Peyer's patch (tissue), 4 donors: Measurements from ENCODE around the gene CCDC89. TPM values are rescaled to one million over a fixed set of nuclear protein-coding genes. Genes with fewer than 3 reads are reported as not detected.
"Not testable (repeated sequence)": the region's sequence is repeated elsewhere in the genome, so short reads cannot be mapped to it uniquely, and the experiment has no call there.

ENCODE experiments used
- DNase-seq, 3 donors: peaks; one replicate each; pipeline ENCODE4 v3.0.0-alpha.2; 2017 to 2019
- H3K27ac ChIP-seq, 4 donors: fragments of 200-600 bp; sonication (generic); one replicate each; pipeline ENCODE4 v1.5.1; 2016 to 2019
- H3K27me3 ChIP-seq, 2 donors: fragments of 200-600 bp; sonication (generic); one replicate each; pipeline ENCODE4 v1.5.1; 2019
- H3K36me3 ChIP-seq, 3 donors: fragments of 200-600 bp; sonication (generic); one replicate each; pipeline ENCODE4 v1.5.1; 2016 to 2019
- H3K4me1 ChIP-seq, 4 donors: fragments of 200-600 bp; sonication (generic); one replicate each; pipeline ENCODE4 v1.5.1; 2016 to 2019
- H3K4me3 ChIP-seq, 4 donors: fragments of 200-600 bp; sonication (generic); 1 replicate in 3 of 4; 2 replicates in 1 of 4; pipeline ENCODE4 v1.5.1; 2016 to 2019; ENCODE audit warnings: mild to moderate bottlenecking in 1 of 4
- H3K9me3 ChIP-seq, 4 donors: fragments of 200-600 bp; sonication (generic); one replicate each; pipeline ENCODE4 v1.5.1; 2016 to 2019; ENCODE audit warnings: mild to moderate bottlenecking in 1 of 4
- POLR2A ChIP-seq, 2 donors: fragments of 450-650 bp; IDR thresholded peaks; one replicate each; pipeline ENCODE4 v1.5.1; 2017; ENCODE audit warnings: antibody characterized with exemption in 2 of 2, mild to moderate bottlenecking in 2 of 2, moderate library complexity in 2 of 2
- total RNA-seq, 4 donors: library from RNA; depleted of rRNA; stranded (reverse); fragments of >200 nt; gene quantifications; one replicate each; pipeline ENCODE4 v1.1.0, GENCODE V29; 2016
- TF ChIP-seq, protein P1 (sequence below), 6 experiments: fragments of 450-650 bp in 4 of 6; fragments of 200-600 bp in 2 of 6; sonication (generic) in 1 of 6; IDR thresholded peaks; one replicate each; pipeline ENCODE4 v1.5.1; 2017 to 2019; ENCODE audit warnings: antibody characterized with exemption in 6 of 6, mild to moderate bottlenecking in 3 of 6, moderate library complexity in 1 of 6

The CCDC89 gene
- total RNA-seq, 4 donors from 2014 or later = 2.5 to 14.0 (median 7.7) TPM

DNA sequence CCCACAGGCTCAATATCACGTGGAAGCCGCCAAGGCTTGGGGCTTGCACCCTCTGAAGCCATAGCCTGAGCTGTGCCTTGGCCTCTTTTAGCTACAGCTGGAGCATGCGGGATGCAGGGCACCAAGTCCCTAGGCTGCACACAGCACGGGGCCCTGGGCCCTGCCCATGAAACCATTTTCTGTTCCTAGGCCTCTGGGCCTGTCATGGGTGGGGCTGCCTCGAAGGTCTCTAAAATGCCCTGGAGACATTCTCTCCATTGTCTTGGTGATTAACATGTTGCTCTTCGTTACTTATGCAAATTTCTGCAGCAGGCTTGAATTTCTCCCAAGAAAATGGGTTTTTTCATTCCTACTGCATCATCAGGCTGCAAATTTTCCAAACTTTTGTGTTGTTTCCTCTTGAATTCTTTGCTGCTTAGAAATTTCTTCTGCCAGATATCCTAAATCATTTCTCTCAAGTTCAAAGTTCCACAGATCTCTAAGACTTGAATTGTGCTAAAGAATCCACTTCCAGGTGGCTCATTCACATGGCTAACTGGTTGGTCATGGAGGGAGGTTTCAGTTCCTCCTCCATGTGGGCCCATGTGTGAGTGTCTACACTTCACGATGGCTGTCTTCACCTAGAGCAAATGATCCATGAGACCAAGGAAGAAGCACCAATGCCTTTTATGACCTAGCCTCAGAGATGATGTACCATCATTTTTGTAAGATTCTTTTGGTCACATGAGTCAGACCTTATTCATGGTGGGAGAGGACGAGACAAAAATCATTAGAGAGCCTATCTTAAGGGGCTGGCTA, 13.7 kb downstream of the CCDC89 start:
- Histone ChIP-seq H3K9me3 (no peaks in the 10 kb centered on the region), H3K4me1 (no peaks in the 10 kb centered on the region), H3K27ac (no peak overlapping the region), H3K27me3 (no peaks in the 10 kb centered on the region), H3K36me3 (no peaks in the 10 kb centered on the region), H3K4me3 (no peak overlapping the region)
- TF ChIP-seq, protein P1, sequence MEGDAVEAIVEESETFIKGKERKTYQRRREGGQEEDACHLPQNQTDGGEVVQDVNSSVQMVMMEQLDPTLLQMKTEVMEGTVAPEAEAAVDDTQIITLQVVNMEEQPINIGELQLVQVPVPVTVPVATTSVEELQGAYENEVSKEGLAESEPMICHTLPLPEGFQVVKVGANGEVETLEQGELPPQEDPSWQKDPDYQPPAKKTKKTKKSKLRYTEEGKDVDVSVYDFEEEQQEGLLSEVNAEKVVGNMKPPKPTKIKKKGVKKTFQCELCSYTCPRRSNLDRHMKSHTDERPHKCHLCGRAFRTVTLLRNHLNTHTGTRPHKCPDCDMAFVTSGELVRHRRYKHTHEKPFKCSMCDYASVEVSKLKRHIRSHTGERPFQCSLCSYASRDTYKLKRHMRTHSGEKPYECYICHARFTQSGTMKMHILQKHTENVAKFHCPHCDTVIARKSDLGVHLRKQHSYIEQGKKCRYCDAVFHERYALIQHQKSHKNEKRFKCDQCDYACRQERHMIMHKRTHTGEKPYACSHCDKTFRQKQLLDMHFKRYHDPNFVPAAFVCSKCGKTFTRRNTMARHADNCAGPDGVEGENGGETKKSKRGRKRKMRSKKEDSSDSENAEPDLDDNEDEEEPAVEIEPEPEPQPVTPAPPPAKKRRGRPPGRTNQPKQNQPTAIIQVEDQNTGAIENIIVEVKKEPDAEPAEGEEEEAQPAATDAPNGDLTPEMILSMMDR (IDR thresholded peaks at IDR 0.05) = no peak
- TF ChIP-seq POLR2A (IDR thresholded peaks at IDR 0.05) = no peak
- DNase-seq = no peak

DNA sequence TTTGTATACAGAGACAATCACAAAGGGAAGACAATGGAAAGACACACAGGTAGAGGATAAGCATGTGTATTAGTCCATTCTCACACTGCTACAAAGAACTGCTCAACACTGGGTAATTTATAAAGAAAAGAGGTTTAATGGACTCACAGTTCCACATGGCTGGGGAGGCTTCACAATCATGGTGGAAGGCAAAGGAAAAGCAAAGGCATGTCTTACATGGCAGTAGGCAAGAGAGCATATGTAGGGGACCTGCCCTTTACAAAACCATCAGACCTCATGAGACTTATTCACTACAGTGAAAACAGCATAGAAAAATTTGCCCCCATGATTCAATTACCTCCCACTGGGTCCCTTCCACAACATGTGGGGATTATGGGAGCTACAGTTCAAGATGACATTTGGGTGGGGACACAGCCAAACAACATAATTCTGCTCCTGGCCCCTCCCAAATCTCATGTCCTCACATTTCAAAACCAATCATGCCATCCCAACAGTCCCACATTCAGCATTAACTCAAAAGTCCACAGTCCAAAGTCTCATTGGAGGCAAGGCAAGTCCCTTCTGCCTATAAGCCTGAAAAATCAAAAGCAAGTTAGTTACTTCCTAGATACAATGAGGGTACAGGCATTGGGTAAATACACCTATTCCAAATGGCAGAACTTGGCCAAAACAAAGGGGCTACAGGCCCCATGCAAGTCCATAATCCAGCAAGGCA, 14.9 kb downstream of the CCDC89 start:
- not testable (repeated sequence) for H3K9me3 ChIP-seq, H3K4me3 ChIP-seq, H3K36me3 ChIP-seq, H3K27ac ChIP-seq, H3K27me3 ChIP-seq, H3K4me1 ChIP-seq
- DNase-seq = peak in 1 of 3 donors; percentile 40

DNA sequence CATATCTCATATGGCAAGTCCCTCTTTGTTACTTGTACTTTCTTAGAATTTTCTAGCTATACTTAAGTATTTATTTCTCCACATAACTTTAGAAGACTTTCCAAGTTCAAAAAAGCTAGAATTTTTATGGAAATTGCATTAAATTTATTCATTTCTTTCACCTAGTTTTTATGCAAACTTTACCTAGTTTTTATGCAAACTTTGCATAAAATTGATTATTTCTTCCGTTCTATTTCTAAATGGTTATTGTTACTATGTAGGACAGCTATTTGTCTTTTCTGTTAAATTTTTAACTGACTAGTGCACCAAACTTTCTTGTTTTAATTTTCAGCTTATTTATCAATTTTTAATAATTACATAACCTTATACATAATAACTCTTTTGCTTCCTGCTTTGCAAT, 17.8 kb downstream of the CCDC89 start:
- Histone ChIP-seq H3K27ac (no peak overlapping the region), H3K4me1 (peaks cover 0 to 10% (median 0%) of the 10 kb centered on the region in 4 donors), H3K4me3 (no peak overlapping the region), H3K27me3 (no peaks in the 10 kb centered on the region), H3K9me3 (no peaks in the 10 kb centered on the region), H3K36me3 (no peaks in the 10 kb centered on the region)
- DNase-seq = no peak
- no peak for TF ChIP-seq POLR2A (IDR thresholded peaks at IDR 0.05)
- TF ChIP-seq, protein P1 (IDR thresholded peaks at IDR 0.05) = no peak

DNA sequence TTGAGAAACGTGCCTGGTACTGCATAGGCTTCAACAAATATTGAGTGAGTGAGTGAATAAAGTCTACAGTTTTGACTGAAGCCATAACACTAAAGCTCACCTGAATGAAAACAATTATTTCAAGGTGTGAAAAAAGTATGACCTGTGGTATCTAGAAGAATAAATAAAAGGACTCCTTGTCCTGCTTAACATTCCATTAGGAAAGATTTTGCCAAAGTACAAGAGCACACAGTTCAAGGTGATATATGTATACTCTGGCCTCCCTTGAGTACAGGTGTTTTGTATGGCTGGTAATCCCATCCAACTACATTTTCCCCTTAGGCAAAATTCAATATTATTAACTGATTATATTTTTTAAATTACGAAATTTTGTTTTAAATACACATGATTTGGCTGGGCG, 19.3 kb downstream of the CCDC89 start:
- no peaks in the 10 kb centered on the region for H3K36me3 ChIP-seq
- no peak for DNase-seq
- no peak overlapping the region for H3K27ac ChIP-seq
- no peaks in the 10 kb centered on the region for H3K9me3 ChIP-seq
- no peaks in the 10 kb centered on the region for H3K27me3 ChIP-seq
- H3K4me3 ChIP-seq = no peak overlapping the region
- TF ChIP-seq, protein P1 (IDR thresholded peaks at IDR 0.05) = no peak
- TF ChIP-seq POLR2A (IDR thresholded peaks at IDR 0.05) = no peak
- peaks cover 0 to 18% (median 3%) of the 10 kb centered on the region in 4 donors for H3K4me1 ChIP-seq

DNA sequence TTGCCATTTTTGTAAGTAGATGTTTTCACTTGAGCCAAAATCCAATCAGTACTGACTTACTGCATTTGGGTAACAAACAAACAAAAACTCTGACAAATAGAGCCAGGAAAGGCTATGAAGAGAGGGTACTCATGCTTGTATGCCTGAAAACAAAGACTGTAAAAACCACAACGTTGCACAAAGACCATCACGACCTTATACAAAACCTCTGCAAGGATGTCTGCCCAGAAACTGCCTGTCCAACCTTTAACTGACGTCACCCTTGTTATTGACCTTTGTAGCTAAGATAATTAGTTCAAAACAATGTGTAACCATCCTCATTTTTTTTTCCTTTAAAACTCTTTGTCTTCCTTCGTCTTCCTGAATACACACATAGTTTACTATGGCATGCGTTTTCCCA, 20.3 kb downstream of the CCDC89 start:
- peak in 1 of 3 donors; percentile 39 for DNase-seq
- TF ChIP-seq, protein P1 (IDR thresholded peaks at IDR 0.05) = no peak
- TF ChIP-seq POLR2A (IDR thresholded peaks at IDR 0.05) = no peak
- no peaks in the 10 kb centered on the region for H3K9me3 ChIP-seq
- H3K36me3 ChIP-seq = no peaks in the 10 kb centered on the region
- H3K4me1 ChIP-seq = peaks cover 0 to 27% (median 6%) of the 10 kb centered on the region in 4 donors
- H3K27me3 ChIP-seq = no peaks in the 10 kb centered on the region
- H3K27ac ChIP-seq = peak overlapping the region in 3 of 4 donors; percentile 95 to 98 (median 98)
- peak overlapping the region in 1 of 4 donors; percentile 88 for H3K4me3 ChIP-seq
